ENCODE results near the gene GSPT2.

Gene GSPT2

GRCh38 chrX:51747671-51748070 is 4.4 kb downstream of the GSPT2 start:
- H3K9me2 ChIP-seq (replicated peaks; ENCODE audit: control insufficient read depth, low read length): no peaks in the 10 kb centered on the region
- H4K20me1 ChIP-seq (ENCODE audit: control insufficient read depth, insufficient read depth, low read depth, low read length): no peaks in the 10 kb centered on the region
- H3K36me3 ChIP-seq (ENCODE audit: control insufficient read depth, low read length): no peaks in the 10 kb centered on the region; the same call in 1 of the 2 replicates
- no peak for TF ChIP-seq CTCF (IDR thresholded peaks at IDR 0.05; ENCODE audit: low read depth, low read length, poor library complexity, severe bottlenecking)
- no peak for TF ChIP-seq EZH2phosphoT487 (IDR thresholded peaks at IDR 0.05; ENCODE audit: borderline replicate concordance, low read length)
- H3F3A ChIP-seq (ENCODE audit: control insufficient read depth, insufficient read depth): no peaks in the 10 kb centered on the region
- H3K27me3 ChIP-seq (ENCODE audit: control insufficient read depth, low read length): no peaks in the 10 kb centered on the region
- no peak overlapping the region for H3K27ac ChIP-seq (ENCODE audit: low read depth, low read length)
- no peaks in the 10 kb centered on the region; the same call in 1 of the 2 replicates for H3K4me1 ChIP-seq (ENCODE audit: control insufficient read depth, low read length)
- no peak overlapping the region for H3K4me2 ChIP-seq (ENCODE audit: low read length)
- no peak overlapping the region for H3K4me3 ChIP-seq (ENCODE audit: low read length)
- H3K9me3 ChIP-seq (ENCODE audit: control insufficient read depth, insufficient read depth, low read length): no peaks in the 10 kb centered on the region
- peaks cover 3% of the 10 kb centered on the region; the same call in 1 of the 2 replicates for H3K79me2 ChIP-seq (ENCODE audit: control insufficient read depth, low read length)

GRCh38 chrX:51759055-51759839 is 16.0 kb downstream of the GSPT2 start:
- Histone ChIP-seq H3K4me1 (ENCODE audit: control insufficient read depth, low read length) (no peaks in the 10 kb centered on the region), H4K20me1 (ENCODE audit: control insufficient read depth, insufficient read depth, low read depth, low read length) (no peaks in the 10 kb centered on the region), H3K9me2 (replicated peaks; ENCODE audit: control insufficient read depth, low read length) (no peaks in the 10 kb centered on the region), H3K79me2 (ENCODE audit: control insufficient read depth, low read length) (no peaks in the 10 kb centered on the region), H3K27ac (ENCODE audit: low read depth, low read length) (no peak overlapping the region), H3K4me3 (ENCODE audit: low read length) (no peak overlapping the region), H3K4me2 (ENCODE audit: low read length) (no peak overlapping the region), H3K9me3 (ENCODE audit: control insufficient read depth, insufficient read depth, low read length) (no peaks in the 10 kb centered on the region), H3K27me3 (ENCODE audit: control insufficient read depth, low read length) (no peaks in the 10 kb centered on the region), H3F3A (ENCODE audit: control insufficient read depth, insufficient read depth) (no peaks in the 10 kb centered on the region), H3K36me3 (ENCODE audit: control insufficient read depth, low read length) (no peaks in the 10 kb centered on the region)
- TF ChIP-seq EZH2phosphoT487 (IDR thresholded peaks at IDR 0.05; ENCODE audit: borderline replicate concordance, low read length) (no peak), CTCF (IDR thresholded peaks at IDR 0.05; ENCODE audit: low read depth, low read length, poor library complexity, severe bottlenecking) (no peak)

GRCh38 chrX:51760657-51761056 is 17.4 kb downstream of the GSPT2 start:
- no peaks in the 10 kb centered on the region for H3K9me2 ChIP-seq (replicated peaks; ENCODE audit: control insufficient read depth, low read length)
- TF ChIP-seq CTCF (IDR thresholded peaks at IDR 0.05; ENCODE audit: low read depth, low read length, poor library complexity, severe bottlenecking): no peak
- no peak for TF ChIP-seq EZH2phosphoT487 (IDR thresholded peaks at IDR 0.05; ENCODE audit: borderline replicate concordance, low read length)
- H3K27me3 ChIP-seq (ENCODE audit: control insufficient read depth, low read length): no peaks in the 10 kb centered on the region
- no peak overlapping the region for H3K4me2 ChIP-seq (ENCODE audit: low read length)
- H3K36me3 ChIP-seq (ENCODE audit: control insufficient read depth, low read length): no peaks in the 10 kb centered on the region
- no peaks in the 10 kb centered on the region for H4K20me1 ChIP-seq (ENCODE audit: control insufficient read depth, insufficient read depth, low read depth, low read length)
- H3F3A ChIP-seq (ENCODE audit: control insufficient read depth, insufficient read depth): no peaks in the 10 kb centered on the region
- H3K9me3 ChIP-seq (ENCODE audit: control insufficient read depth, insufficient read depth, low read length): no peaks in the 10 kb centered on the region
- no peaks in the 10 kb centered on the region for H3K79me2 ChIP-seq (ENCODE audit: control insufficient read depth, low read length)
- H3K4me3 ChIP-seq (ENCODE audit: low read length): no peak overlapping the region
- no peaks in the 10 kb centered on the region for H3K4me1 ChIP-seq (ENCODE audit: control insufficient read depth, low read length)
- H3K27ac ChIP-seq (ENCODE audit: low read depth, low read length): no peak overlapping the region

All from DOHH2 (cell line).